Activated naive CD4-positive, alpha-beta T cell treated with anti-CD3 and anti-CD28 coated beads, Interleukin-2, amount 50 U/mL, for 72 hours (primary cell): ENCODE data around the gene DICER1. TPM values are rescaled to one million over a fixed set of nuclear protein-coding genes. Genes with fewer than 3 reads are reported as not detected.

Source experiments
- ATAC-seq, 2 donors: fragments of 150-1000 bp; cut with Tn5 transposase; 2 replicates each; pipeline ENCODE4 v1.10.0; 2021; ENCODE audit warnings: mild to moderate bottlenecking in 2 of 2, moderate library complexity in 2 of 2
- DNase-seq, 2 donors: peaks; one replicate each; pipeline ENCODE4 v3.0.0; 2021 to 2022; ENCODE audit warnings: low spot score in 2 of 2
- H3K27ac Mint-ChIP-seq, 2 donors: one replicate each; pipeline ENCODE4 v1.8.0; 2022; ENCODE audit warnings: mild to moderate bottlenecking in 2 of 2, mixed read lengths in 2 of 2
- H3K36me3 Mint-ChIP-seq, 2 donors: one replicate each; pipeline ENCODE4 v1.8.0; 2022; ENCODE audit warnings: mixed read lengths in 2 of 2
- H3K9me3 Mint-ChIP-seq, 2 donors: one replicate each; pipeline ENCODE4 v1.8.0; 2022; ENCODE audit warnings: mixed read lengths in 2 of 2
- total RNA-seq, 2 donors: library from RNA; stranded (reverse); gene quantifications; one replicate each; pipeline ENCODE4 v1.2.3, GENCODE V29; 2022

The DICER1 gene
- total RNA-seq, 2 donors from 2014 or later: 48.7 to 51.0 TPM

DNA sequence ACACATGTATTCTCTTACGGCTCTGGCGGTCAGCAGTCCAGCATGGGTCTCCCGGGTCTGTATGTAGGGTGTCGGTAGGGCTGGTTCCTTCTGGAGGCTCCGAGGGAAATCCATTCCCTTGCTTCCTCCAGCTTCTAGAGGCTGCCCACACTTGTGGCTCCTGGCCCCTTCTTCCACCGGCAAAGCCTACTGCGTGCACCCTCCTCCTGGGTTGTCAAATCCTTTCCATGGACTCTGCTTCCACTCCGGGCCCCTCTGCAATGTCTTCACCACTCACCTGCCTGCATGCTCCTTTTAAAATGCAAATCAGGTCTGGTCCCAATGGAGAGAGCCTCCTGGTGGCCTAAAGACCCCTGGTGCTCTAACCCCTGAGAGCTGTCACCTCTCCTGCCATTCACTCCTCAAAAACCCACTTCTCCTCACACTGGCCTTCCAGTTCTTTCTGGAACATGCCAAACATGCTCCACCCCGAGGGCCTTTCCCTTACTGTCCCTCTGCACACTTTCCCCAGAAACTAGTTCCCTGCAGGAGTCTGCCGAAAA lies 108.5 kb downstream of the DICER1 start:
- Mint-ChIP-seq H3K27ac (no peak overlapping the region), H3K36me3 (no peaks in the 10 kb centered on the region), H3K9me3 (no peaks in the 10 kb centered on the region)
- DNase-seq (no peak), ATAC-seq (no peak)

DNA sequence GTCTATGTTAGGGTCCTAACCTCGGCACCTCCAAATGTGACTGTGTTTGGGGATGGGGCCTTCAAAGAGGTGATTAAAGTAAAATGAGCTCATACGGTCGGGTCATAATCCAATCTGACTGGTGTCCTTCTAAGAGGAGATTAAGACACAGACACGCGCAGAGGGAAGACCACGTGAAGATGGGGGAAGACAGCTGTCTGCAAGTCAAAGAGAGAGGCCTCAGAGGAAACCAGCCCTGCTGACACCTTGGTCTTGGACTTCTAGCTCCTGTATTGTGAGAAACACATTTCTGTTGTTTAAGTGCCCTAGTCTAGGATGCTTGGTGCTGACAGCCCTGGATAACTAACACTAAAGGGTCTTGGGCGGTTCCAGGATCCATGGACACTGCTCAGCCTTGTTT lies 109.6 kb downstream of the DICER1 start:
- Mint-ChIP-seq H3K36me3 (no peaks in the 10 kb centered on the region), H3K27ac (no peak overlapping the region), H3K9me3 (no peaks in the 10 kb centered on the region)
- ATAC-seq (no peak), DNase-seq (no peak)

DNA sequence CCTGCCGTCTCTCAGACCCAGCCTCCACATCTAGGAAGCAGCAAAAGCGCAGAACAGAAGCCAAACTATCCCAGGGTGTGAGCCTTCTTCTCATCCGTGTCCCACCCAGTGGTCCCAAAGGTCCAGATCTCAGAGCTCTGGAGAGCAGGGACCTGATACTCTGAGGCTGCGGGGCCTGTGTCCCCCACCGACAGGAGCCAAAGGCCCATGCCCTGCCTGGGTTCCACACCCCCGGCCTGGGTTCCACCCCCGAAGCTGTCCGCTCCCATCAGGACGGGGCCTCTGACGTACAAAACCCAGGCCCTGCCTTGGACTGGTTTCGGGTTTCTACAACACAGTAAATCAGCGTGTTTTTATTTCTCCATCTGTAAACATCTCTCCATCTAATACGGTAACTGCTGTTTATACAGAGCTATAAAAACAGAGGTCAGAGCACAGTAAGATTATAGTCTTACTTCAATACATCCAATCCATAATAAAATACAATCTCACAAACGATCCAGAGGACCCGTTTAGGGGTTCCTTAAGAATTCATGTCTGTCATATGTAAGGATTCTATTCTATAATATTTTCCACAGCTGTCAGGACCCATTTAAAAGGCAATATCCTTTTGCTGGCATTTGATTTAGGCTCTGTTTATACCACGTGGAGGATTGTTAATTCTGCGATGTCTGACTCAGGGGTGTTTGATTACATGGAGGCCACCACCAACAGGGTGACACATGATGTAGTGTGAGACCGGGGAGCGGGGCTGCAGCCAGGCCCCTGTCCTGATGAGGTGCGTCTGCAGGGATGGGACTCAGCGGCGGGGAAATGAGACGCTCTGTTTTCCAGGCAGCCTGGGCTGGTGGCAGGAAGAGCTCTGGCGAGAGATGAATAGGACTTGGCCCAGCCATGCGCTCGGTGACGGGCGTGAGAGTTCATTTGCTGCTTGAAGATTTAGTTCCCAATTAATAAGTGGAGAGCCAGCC lies 110.3 kb downstream of the DICER1 start:
- no peak for DNase-seq
- H3K27ac Mint-ChIP-seq: no peak overlapping the region
- H3K9me3 Mint-ChIP-seq: no peaks in the 10 kb centered on the region
- ATAC-seq: no peak
- H3K36me3 Mint-ChIP-seq: no peaks in the 10 kb centered on the region

DNA sequence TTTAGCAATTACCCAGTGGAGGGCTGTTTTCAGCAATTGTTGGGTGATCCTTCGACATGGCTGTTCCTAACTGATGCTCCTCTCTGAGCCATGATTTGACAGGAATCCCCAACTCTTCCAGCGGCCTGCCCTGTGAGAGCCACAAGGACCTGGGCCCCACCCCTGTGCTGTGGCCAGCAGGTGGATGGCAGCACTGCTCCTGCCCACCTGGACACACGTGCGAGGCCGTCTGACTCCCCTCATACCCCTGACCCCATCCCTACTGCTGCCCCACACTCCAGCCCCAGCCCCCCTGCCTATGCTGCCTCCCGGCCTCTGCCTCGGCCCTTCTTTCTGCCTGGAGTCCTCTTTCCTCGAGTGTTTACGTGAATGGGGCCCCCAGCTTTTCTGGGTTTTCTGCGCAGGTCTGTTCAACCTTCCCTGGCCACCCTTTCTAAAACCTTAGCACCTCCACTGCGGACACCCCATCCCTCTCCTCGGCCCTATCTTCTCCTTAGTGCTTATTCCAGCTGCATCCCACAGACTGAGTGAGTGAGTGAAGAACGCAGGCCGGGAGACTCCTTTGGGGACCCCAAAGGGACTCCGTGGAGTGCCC lies 111.4 kb downstream of the DICER1 start:
- Mint-ChIP-seq H3K9me3 (no peaks in the 10 kb centered on the region), H3K27ac (no peak overlapping the region), H3K36me3 (no peaks in the 10 kb centered on the region)
- DNase-seq (peak in 1 of 2 donors; percentile 16), ATAC-seq (no peak)

DNA sequence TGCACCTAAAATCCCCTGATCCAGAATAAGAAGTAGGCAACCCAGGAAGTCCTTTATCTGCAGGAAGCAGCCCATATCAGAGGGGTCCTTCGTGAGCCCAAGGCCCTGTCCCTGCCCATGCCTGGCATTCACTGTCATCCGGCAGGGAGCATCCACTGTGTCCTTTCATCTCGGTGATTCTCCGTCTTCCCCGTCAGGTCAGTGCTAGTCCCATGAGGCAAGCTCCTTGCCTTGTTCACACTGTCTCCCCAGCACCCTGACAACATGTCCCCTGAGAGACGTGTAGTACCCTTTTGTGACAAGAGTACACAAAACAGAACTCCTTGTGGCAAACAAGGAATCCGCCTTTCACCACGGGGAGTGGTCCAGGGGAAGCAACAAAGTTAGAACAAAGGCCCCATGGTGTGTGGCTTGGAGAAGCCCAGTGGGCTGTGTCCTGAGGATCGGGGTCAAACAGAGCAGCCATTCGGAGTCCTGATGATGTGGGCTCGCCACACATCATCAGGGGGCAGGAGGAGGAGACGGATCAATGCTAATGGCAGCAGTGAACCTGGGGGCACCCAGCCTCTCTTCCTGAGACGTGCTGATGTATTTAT lies 112.1 kb downstream of the DICER1 start:
- Mint-ChIP-seq H3K9me3 (no peaks in the 10 kb centered on the region), H3K27ac (no peak overlapping the region), H3K36me3 (no peaks in the 10 kb centered on the region)
- no peak for DNase-seq
- ATAC-seq: no peak

DNA sequence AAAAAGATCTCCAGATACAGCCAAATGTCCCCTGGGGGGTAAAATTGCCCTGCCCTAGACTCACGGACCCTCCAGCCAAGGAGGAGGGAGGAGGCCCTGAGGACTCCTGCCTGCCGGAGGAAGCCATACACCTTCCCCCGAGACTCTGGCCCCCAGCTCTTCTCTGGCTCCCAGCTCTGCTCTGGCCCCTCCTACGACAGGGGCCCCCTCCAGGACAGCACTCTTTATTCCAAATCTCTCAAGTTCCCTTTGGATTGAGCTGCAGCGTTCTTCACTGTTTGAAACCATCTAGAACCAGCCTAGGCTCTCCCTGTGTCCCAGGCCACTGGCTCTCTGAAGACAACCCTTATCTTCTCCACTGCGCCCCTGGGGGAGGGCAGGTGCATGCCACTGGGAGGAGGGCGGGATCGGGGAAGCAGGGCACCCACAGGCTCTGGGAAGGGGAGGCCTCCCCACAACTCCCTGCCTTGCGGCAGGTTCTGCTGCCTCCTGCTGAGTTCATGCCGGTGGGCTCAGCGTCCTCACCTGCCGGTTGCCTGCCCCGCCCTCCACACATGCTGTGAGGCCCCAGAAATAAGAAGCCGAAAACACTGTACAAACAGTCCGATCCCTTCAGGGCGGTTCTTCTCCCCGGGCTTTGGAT lies 112.7 kb downstream of the DICER1 start:
- peak in 1 of 2 donors; percentile 14 for DNase-seq
- no peak for ATAC-seq
- Mint-ChIP-seq H3K27ac (no peak overlapping the region), H3K36me3 (no peaks in the 10 kb centered on the region), H3K9me3 (no peaks in the 10 kb centered on the region)

DNA sequence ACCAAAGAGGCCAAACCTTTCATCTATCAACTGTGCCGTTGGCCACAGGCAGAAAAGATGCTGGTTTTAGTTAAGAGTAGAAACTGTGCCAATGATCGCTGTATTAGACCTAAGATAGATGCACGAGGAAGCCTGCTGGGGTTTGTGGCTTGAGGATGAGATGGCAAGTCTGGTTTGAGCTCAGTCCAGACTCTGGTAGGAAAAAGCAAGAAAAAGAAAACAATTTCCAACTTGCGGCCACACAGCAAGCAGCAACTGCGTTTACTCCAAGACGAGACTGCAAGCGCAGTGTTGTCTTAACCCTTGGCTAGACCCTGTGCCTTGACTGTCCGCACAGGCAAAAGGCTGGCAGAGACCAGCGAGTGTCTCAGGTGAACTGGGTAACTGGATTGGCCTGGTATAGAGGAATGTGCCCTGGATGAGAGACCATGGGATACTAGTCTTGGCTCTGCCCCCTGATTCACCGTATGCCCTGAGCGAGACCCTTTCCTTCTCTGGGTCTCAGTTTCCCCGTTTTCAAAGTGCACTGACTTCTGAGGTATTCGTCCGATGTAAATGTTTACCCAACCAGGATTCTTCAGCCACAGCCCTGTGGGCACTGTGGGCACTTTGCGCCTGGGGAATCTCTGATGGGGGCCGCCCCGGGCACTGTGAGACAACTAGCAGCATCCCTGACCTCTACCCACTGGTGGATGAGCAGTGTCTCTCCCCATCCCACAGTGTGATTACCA lies 113.4 kb downstream of the DICER1 start:
- Mint-ChIP-seq H3K27ac (no peak overlapping the region), H3K36me3 (no peaks in the 10 kb centered on the region), H3K9me3 (no peaks in the 10 kb centered on the region)
- ATAC-seq (no peak), DNase-seq (no peak)

DNA sequence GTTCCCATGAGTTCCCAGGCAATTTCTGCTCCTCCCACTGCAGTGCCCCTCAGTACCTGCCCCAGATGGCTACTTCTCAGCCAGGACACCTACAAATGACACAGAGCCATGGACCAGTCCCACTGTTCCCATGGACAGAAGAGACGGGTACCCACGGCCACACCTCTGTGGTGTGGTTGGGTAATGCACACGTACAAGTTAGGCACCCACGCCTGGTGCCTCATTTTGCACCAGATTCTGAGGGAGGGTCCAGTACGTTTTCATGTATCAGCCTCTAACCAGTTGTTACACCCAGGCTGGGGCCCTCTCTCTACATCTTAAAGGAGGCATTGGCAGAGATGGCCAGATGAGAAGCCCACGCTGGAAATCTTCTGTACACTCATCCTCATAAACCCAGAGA lies 114.0 kb downstream of the DICER1 start:
- Mint-ChIP-seq H3K36me3 (no peaks in the 10 kb centered on the region), H3K27ac (no peak overlapping the region), H3K9me3 (no peaks in the 10 kb centered on the region)
- ATAC-seq (no peak), DNase-seq (no peak)

DNA sequence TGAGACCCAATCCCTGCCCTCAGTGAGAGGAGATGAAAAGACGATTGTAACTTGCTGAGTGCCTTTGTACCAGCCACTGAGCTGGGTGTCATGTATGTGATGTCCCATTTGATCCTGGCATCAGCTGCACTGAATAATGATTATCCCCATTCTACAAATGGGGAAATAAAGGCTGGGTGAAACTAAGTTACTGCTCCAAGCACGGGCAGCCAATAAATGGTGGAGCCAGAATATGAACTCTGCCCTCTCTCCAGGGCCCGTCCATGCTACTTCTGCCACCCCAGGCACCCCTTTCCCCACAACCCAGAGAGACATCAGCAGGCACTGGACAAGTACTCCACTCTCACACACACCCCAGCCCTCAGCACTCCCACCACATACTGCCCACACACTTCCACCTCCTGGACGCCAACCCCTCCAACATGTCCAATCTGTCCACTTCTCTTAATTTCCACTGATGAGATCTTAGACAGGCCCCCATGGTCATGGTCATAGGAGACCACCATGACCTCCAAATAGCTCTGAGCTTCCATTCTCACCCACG lies 115.8 kb downstream of the DICER1 start:
- ATAC-seq (no peak), DNase-seq (no peak)
- Mint-ChIP-seq H3K36me3 (peaks cover 0 to 4% of the 10 kb centered on the region in 2 donors), H3K9me3 (no peaks in the 10 kb centered on the region), H3K27ac (no peak overlapping the region)

DNA sequence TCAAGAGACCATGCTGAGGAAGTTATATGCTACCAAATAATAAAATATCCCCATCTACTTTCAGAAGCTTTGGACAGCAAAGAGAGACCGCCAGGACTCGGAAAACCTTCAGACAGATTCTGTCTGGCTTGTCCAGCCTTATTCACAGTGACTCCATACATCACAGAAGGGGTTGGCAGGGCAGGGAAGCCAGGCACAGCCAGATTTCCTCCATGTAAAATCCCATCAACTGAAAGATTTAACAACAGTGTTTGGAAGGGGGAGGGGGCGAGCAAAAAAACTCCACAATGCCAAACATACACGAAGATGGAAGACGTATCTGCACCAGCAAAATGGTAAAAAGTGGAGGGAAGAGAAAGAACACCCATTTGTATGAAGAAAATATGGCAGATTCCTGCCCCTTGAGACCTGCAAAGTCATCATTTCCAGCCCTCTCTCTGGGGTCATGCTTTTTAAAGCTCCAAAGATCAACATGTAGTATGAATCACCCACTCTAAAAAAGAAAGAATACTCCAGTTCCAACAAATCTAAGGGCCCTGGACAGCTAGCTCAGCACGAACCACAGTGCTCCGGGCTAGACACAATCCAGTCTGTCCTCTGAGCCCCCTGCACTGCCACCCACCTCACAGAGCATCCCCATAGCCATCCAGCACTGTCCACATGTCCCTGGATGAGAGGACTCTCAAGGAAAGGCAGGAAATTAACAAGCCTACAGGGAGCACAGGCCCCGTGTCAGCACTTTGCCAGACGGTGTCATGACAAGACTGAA lies 116.4 kb downstream of the DICER1 start:
- Mint-ChIP-seq H3K36me3 (peaks cover 0 to 4% of the 10 kb centered on the region in 2 donors), H3K9me3 (no peaks in the 10 kb centered on the region), H3K27ac (no peak overlapping the region)
- ATAC-seq: no peak
- no peak for DNase-seq

DNA sequence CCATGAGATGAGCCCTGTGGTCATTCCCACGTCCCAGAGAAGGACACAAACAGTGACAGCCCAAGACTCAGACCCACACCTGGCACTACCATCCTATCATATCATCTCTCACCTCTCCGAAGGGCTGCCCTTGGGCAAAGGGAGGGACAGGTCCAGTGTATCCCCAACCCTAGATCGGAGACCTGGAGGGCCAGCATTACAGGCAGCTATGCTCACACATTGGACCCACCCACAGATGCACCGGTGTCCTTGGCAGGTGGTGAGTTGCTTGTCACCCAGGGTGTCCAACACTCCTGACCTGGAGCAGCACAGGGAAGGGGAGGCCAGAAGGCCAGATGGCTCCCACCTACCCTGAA lies 117.4 kb downstream of the DICER1 start:
- H3K27ac Mint-ChIP-seq: no peak overlapping the region
- ATAC-seq (no peak), DNase-seq (no peak)
- no peaks in the 10 kb centered on the region for H3K9me3 Mint-ChIP-seq
- peaks cover 0 to 4% of the 10 kb centered on the region in 2 donors for H3K36me3 Mint-ChIP-seq

DNA sequence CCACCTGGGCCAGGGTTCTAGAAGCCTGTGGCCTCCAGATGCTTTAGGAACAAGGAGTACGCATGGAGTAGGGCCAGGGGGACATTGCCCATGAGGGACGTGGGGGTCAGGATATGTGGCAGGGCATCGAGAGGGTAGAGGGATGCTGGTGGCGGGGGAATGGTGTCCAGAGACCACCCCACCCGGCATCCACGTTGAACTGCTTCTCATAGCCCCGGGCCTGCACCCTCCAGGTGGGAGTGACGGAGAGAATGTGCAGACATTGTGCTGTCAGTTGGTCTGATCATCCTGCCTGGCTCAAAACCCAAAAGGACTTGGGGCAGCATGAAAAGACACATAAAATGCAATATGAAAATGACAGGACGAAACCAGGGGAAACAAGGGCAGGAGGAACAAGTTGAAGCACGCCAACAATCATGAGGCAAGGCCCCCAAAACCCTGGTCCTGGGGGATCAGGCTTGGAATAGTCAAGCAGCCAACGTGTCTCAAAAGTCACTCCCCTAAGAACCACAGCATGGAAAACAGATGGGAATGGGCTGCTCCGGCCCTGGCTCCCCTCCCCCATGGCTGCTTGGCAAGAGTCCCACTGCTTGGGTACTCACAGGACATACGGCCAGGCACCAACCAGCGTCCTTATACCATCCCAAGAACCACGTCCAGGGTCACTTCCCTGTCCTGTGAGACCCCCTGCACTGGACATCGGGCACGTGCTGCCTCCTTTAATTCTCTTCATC lies 117.9 kb downstream of the DICER1 start:
- Mint-ChIP-seq H3K27ac (no peak overlapping the region), H3K36me3 (peaks cover 0 to 4% of the 10 kb centered on the region in 2 donors), H3K9me3 (no peaks in the 10 kb centered on the region)
- ATAC-seq: no peak
- no peak for DNase-seq

DNA sequence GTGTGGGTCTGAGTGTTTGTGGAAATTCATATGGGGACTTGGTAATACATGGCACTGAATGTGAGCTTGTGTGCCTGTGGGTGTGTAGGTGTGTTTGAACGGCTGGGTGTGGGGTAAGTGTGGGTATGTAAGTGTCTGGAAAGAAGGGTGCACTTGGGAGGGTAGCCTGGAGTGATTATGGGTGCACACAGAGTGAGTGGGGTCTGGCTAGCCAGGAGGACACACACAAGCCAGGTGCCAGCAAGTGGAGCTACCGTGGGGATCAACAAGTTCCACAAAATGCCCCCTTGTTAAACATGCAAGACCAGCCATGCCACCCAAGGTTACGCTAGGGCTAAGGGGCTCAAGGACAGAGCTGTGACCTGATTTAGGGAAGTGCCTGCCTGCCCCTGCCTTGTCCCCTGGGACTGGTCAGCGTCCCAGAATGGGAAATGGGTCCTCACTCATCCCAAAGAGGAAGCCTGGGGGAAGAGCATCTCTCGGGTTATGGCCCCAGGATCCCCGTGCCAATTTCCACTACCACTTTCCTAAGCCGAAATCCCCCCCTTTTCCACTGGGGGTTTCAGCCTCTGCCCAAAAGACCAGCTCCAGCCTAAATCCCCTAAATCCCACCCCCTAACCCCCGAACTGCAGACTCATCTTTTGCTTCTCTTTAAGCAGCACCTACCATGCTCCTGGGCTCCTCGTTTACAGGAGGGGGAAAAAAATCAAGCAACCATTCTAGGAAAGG lies 118.6 kb downstream of the DICER1 start:
- no peaks in the 10 kb centered on the region for H3K9me3 Mint-ChIP-seq
- DNase-seq: no peak
- peaks cover 0 to 4% of the 10 kb centered on the region in 2 donors for H3K36me3 Mint-ChIP-seq
- H3K27ac Mint-ChIP-seq: no peak overlapping the region
- ATAC-seq: no peak

DNA sequence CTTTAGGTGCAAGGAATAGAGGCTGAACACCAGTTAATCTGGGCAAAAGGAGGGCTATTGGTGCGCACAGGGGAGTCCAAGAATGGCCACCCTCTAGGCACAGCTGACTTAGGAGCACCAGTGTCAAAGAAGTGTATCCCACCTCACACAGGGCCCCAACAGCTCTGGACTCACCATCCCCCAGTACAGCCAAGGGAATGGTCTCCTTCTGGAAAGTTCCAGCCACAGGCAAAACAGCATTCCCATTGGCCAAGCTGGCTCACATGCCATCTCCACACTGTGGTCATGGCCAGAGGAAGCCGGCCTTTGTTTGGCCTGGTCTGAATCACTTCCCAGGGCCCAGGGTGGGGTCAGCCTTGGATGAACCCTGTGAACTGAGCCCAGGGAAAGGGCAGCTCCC lies 120.1 kb downstream of the DICER1 start:
- ATAC-seq (no peak), DNase-seq (no peak)
- H3K27ac Mint-ChIP-seq: no peak overlapping the region
- H3K9me3 Mint-ChIP-seq: no peaks in the 10 kb centered on the region
- H3K36me3 Mint-ChIP-seq: peaks cover 0 to 4% of the 10 kb centered on the region in 2 donors
